ENCODE measurements around the gene DNAH7.

DNA sequence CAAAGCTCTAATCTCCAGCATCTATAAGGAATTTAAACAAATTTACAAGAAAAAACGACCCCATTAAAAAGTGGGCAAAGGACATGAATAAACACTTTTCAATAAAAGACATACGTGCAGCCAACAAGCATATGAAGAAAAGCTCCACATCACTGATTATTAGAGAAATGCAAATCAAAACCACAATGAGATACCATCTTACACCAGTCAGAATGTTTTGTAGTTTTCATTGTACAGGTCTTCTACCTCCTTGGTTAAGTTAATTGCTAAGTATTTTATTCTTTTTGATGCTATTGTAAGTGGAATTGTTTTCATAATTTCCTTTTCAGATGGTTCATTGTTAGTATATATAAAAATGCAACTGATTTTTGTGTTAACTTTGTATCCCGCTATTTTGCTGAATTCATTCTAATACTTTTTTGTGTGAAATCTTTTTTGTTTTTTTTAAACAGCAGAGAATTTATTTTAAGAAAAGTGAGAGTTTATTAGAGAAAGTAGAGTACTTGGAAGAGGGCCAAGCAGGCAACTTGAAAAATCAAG is 370.9 kb downstream of the DNAH7 start:
- TF ChIP-seq CTCF (IDR thresholded peaks at IDR 0.05) (no peak), POLR2A (IDR thresholded peaks at IDR 0.05) (no peak)
